Right lung (tissue), 10 donors: ENCODE results near the gene TMEM17. TPM values are rescaled to one million over a fixed set of nuclear protein-coding genes. Genes with fewer than 3 reads are reported as not detected.
"Not testable (repeated sequence)": the region's sequence is repeated elsewhere in the genome, so short reads cannot be mapped to it uniquely, and the experiment has no call there.

ENCODE experiments used
- DNase-seq, 2 donors: peaks; one replicate each; pipeline ENCODE4 v3.0.0-alpha.2; 2013
- long read RNA-seq, 8 donors: transcript quantifications; one replicate each; lab custom pipeline, GENCODE V29; 2026
- polyA plus RNA-seq, 5 donors: library from polyadenylated mRNA; unstranded; fragments of 120-200 nt; gene quantifications; one replicate each; pipeline versions ENCODE4 v1.2.1 to v1.2.3, GENCODE V29; 2013; ENCODE audit warnings: inconsistent platforms in 1 of 5, low replicate concordance in 1 of 5; ENCODE audit not compliant: insufficient read length in 5 of 5, insufficient read depth in 1 of 5

Gene TMEM17, protein sequence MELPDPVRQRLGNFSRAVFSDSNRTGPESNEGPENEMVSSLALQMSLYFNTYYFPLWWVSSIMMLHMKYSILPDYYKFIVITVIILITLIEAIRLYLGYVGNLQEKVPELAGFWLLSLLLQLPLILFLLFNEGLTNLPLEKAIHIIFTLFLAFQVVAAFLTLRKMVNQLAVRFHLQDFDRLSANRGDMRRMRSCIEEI
- 1 to 10 TPM; 4.2 to 5.0 (median 4.9) TPM for polyA plus RNA-seq
- long read RNA-seq, donor 1, partial matches to known transcripts: 0 of 4 reads
- long read RNA-seq, donor 1, other reads (novel, unspliced or antisense): 0 of 4 reads
- long read RNA-seq, donor 2, partial matches to known transcripts: 0 of 1 reads
- long read RNA-seq, donor 2, other reads (novel, unspliced or antisense): 0 of 1 reads
- long read RNA-seq, donor 3, partial matches to known transcripts: 0 of 3 reads
- long read RNA-seq, donor 3, other reads (novel, unspliced or antisense): 0 of 3 reads
- long read RNA-seq, donor 4, partial matches to known transcripts: 0 of 3 reads
- long read RNA-seq, donor 4, other reads (novel, unspliced or antisense): 0 of 3 reads
- long read RNA-seq, donor 5, transcript TMEM17-201 (4 exons, 1,797 nt): major isoform, 6 of 7 reads
- long read RNA-seq, donor 5, partial matches to known transcripts: 0 of 7 reads
- long read RNA-seq, donor 5, other reads (novel, unspliced or antisense): 0 of 7 reads
- long read RNA-seq, donor 6, partial matches to known transcripts: 0 of 5 reads
- long read RNA-seq, donor 6, other reads (novel, unspliced or antisense): 0 of 5 reads
- long read RNA-seq, donor 7, partial matches to known transcripts: 0 of 2 reads
- long read RNA-seq, donor 7, other reads (novel, unspliced or antisense): 0 of 2 reads
- long read RNA-seq, donor 8, partial matches to known transcripts: 0 of 1 reads
- long read RNA-seq, donor 8, other reads (novel, unspliced or antisense): 0 of 1 reads

DNA sequence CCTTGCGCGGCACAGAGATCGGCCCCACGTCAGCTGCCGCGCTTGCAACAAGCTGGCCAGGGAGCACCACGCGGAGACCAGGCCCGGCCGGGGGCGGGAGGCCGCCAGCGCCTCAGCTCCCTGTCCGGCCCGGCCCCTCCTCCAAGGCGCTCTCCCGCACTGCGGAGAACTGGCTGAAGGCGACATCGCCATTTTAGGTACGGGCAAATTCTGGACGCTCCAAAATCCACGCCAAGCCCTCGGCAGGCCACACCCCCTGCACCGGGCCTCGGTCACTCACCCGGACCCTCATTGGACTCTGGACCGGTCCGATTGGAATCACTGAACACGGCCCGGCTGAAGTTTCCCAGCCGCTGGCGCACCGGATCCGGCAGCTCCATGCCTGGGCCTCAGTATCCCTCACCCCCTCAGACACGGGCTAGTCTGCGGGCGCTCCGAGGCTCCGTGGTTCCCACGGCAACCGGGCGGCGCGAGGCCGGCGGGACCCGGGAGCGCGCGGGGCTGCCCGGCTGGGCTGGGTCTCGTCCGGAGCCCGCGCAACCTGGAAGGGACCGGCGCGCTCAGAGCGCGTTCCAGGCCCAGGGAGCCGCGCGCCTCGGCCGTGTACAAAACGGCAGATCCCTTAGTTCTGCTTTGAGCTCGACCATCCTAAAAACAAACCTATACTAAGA lies at the start of gene TMEM17:
Gene TMEM17, minus strand, starts transcription at position 446 of the 671 bp plus-strand sequence. Its CDS starts 66 bp downstream, at position 380.
- peak; percentile 93 to 94 for DNase-seq

DNA sequence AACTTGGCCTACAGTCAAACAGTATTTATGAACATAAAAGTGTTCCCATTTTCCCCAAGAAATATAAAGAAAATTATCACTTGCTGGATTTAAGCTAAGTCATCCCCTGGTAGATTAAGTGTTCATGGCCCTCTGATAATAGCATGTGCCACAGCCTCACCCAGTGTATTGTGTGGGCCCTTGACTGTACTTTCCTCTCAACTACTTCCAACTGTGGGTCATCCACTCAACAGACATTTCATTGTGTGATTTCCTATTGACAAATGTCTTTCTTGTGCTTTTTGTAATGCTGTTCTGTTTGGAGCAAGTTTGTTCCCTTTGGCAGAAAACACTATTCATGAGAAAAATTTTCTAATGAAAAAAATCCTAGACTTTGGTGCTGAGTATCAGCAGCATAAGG lies 48.4 kb upstream of the TMEM17 start:
- DNase-seq: no peak

DNA sequence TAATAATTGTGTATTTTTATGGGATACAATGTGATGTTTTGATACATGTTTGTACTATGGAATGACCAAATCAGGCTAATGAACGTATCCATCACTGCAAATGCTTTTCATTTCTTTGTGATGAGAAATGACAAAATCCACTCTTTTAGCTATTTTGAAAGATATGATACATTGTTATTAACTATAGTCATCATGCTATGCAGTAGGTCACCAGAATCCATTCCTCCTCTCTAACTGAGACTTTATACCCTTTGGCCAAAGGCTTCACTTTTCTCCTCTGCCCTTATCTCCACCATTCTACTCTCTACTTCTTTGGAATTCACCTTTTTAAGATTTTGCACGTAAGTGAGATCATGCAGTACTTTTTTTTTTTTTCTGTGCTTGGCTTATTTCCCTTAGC lies 44.5 kb upstream of the TMEM17 start:
- DNase-seq: no peak

DNA sequence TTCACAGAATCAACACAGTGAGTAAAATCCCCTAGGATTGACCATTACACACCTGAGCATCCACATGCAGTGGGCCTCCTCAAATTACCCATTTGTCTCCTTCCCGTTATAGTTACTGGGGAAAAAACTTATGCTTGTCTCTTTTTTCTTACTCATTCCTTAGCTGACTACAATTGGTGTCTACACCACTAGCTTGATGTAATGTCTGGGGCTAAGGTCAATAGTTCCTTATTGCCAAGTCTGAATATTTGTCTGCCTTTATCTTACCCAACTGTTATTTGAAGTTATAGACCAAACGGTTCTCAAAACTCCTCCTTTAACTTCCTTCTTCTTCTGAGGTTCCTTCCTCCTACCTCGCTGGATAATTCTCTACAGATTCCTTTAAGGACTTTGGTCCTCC lies 41.9 kb upstream of the TMEM17 start:
- no peak for DNase-seq

DNA sequence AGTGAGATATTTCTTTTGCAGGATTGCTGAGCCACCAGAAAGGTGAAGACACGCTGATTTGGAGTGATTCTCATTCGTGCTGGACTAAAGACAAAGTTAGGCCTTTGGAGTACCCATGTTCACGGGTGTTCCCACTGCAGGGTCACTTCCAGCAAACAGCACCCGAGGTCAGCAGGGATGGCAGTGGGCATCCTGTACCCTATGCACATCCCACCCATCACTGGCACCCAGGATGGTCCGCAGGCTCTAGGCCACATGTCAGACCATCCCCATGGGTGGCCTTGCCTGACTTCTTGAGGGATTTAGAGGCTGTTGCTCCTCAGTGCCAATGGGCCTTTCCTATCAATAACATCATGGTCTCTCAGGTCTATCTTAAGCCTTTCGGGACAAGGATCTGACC lies 39.3 kb upstream of the TMEM17 start:
- DNase-seq: no peak

DNA sequence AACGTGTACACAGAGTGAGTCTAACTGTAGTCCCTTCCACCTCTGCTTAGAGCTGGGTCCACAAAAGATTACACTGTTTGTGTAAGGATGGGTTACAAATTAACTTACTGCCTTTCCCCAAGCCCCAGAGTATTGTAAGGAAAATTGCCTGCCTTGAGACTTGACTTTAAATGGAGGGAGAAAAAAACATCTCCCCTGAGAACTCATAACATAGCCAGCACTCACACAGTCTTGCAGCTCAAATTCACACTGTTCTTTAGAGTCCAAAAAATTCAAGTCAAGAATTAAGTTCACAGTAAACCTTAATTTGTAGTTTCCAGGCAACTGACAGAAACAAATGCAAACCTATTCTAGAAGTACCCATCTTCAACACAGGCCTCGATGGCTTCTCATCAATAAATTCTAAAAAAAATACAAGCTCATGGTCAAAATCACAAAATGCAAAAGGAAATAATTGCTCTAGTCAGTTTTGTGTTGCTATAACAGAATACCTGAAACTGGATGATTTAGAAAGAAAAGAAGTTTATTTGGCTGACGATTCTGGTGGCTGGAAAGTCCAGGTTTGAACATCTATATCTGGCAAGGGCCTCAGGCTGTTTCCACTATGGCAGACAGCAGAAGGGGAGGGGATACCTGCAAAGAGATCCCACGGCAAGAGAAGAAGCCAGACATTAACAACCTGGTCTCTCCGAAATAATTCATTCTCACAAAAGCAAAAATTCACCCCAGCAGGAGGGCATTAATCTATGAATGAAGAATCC lies 34.6 kb upstream of the TMEM17 start:
- DNase-seq: no peak

DNA sequence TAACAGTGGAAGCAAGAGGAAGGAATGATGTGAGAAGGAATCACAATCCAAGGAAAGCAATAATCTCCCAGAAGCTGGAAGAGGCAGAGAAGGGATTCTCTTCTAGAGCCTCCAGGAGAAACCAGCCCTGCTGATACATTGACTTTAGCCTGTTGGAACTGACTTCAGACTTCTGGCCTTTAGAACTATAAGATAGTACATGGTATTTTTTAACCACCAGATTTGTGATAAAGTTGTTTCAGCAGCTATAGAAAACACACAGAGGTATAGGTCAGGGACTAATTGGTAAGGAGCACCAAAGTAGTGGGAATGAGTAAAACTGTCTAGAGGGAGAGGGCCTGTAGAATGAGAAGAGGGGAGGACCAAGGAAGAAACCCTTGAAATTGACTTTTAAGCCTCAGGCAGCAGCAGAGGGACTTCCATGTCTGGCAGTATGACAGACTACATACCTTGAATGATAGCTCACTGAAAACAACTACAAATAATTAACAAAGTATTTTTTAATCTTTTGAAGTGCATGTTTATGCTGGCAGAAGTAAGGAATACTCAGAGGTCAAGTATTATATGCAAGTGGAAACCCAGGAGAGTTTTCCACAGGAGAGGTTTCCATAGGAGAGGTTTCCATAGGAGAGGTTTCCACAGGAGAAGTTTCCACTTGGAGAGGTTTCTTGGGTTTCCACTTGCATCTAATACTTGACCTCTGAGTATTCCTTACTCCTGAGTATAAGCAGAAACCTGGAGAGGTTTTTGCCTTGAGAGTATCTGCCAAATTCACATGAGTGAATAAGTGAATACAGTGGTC lies 33.8 kb upstream of the TMEM17 start:
- DNase-seq: no peak

DNA sequence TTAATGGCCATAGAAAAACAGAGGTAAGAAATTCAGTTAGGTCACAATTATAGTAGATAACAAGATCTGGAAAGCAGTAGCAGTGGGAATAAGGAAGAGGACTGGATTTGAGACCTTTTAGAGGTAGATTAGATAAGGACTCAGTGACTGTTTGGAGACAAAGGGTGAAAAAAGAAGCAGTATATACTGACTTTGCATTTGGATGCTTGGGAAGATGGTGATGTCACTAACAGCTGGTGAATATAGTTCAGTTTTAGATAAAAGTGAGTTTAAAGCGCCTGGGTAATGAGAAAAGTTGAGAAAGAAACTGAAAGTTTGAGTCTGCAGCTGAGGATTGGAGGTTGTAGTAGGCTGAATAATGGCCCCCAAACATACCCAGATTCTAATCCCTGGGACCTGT lies 32.8 kb upstream of the TMEM17 start:
- DNase-seq: no peak

DNA sequence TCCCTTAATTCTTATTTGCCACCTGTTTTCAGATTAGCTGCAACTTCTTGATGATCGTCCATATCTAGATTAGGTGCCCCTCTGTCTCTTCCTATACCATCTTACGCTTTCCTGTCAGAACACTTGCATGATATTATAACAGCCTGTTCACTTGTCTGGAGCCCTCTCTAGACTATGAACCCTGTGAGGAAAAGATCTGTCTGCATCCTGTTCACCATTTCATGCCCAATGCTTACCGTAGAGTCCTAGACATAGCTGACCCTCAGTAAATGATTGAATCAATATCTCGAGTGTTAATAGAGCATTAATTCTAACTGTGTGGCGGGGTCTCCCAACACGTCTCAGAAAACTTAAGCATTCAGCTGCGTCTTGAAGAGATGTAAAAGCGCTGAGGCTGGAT lies 31.8 kb upstream of the TMEM17 start:
- DNase-seq: no peak

DNA sequence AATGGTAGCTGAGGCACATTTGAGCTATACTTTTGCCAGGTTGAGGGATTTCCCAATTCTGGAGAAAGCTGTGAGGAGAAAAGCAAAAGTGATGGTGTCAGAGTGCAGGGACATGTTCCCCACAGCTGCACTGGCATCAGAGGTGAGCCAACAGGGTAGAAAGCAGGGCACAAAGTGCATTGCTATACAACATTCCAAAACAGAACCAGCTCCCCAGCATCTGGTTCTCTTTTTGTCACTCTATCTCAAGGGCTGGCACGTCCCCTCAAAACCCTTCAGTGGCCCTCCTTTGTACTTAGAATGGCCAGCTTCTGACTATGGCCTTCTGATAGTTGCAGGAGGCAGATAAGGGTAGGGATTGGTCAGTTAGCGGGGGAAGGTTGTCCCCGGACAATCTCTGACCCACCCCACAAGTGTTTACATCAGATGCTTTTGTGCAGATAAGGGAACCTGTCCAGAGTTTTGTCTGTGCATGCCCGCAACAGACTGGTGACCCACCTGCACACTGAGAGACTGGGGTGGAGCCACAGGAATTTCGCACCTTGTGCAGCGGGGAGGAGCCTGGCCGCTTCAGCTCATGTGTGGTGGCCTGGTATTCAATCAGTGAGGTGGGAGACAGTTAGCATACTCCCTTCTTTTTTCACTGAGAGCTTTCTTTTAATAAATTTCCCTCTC lies 31.0 kb upstream of the TMEM17 start:
- no peak for DNase-seq

DNA sequence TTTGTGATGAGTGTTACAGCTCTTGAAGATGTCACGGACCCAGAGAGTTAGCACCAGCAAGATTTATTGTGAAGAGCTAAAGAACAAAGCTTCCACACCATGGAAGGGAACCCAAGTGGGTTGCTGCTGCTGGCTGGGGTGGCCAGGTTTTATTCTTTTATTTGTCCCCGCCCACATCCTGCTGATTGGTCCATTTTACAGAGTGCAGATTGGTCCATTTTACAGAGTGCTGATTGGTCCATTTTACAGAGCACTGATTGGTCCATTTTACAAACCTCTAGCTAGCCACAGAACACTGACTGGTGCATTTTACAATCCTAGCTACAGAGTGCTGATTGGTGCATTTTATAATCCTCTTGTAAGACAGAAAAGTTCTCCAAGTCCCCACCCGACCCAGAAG lies 29.5 kb upstream of the TMEM17 start:
- DNase-seq: not testable (repeated sequence)

DNA sequence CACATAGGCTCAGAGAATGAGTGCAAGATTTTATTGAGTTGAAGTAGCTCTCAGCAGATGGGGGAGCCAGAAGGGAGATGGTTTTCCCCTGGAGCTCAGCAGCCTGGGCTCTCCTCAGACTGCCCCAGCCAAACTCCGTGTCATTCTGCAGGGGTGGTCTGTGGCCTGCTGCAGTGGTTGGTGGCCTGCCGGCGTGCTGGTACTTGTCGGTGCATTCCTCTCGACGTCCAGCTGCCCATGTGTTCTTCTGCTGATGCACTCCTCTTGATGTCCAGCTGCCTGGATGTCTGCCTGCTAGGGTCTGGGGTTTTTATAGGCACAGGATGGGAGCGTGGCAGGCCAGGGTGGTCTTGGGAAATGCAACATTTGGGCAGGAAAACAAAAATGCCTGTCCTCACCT lies 25.6 kb upstream of the TMEM17 start:
- no peak for DNase-seq

DNA sequence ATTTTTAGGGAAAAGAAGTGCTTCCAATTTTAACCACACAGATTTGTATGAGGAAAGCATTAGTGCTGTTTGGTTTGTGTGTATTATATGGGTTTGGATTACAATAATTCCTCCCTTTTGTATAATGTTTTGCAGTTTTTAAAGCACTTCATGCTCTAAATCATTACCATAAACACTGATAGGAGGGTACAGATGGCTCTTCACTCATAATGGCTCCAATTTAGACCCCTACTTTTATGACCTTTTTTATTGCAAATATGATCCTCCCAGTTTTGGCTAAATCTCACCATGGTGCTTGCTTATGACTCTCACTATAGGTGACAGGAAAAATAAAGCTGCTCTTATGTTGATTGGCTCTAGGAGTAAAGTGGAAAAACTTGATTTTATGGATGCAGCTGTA lies 23.8 kb upstream of the TMEM17 start:
- DNase-seq: no peak

DNA sequence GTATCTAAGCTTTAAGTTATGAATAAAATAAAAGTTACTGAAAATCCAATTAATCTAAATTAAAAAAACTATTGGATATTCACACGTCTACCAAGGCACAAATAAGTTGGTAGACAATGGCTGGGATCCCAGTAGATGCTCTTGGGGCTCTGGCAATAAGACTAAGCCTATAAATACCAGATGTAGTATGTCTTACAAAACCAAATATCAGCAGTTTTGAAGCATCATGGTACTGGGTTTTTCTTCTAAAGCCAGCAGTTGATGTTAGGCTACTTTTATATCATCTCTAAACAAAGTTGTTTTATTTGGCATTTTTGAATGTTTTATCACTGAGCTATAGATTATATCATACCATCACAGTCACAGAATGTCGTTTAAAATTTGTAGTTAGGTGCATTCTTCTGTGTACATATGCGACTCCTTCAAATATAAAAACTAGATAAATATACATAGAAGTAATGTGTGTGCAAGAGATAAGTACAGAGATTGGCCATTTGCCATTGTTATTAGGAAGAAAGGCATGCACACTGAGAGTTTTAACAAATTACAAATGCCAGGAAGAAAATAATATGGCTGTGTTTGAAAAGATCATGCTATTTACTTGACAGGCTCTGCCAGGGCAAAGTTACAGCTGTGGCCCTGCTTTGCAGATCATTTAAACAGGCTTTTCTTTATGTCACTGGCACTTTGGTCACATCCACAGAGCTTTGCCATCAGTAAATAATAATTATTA lies 21.6 kb upstream of the TMEM17 start:
- DNase-seq: peak; percentile 31

DNA sequence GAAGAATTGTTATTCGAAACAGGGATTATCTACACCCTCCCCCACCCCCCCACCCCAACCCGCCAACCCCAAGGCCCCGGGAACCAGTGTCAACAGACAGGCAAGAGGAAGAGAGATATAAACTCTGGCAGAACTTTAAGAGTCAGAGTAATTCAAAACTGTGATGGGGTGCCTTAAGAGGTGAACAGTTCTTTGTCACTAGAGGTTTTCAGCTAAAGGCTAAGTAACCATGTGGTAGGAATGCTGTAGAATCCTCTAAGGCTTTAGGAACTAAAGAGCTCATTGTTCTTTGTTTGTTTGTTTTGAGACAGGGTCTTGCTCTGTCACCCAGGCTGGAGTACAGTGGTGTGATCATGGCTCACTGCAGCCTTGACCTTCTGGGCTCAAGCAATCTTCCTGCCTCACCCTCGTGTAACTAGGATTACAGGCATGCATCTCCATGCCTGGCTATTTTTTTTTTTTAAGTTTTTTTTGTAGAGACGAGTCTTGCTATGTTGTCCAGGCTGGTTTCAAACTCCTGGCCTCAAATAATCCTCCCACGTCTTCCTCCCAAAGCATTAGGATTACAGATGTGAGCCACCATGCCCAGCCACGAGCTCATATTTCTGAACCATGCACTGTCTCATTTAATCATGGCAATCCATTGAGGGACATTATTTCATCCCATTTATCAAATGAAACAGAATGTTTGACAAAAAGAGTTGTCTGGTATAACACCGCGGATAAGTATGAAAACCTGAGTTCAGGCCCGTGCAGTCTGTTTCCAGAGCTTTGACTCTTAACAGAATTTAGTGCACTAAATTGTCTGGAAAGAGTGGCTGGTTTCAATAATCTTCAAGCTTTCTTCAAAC lies 20.8 kb upstream of the TMEM17 start:
- no peak for DNase-seq

DNA sequence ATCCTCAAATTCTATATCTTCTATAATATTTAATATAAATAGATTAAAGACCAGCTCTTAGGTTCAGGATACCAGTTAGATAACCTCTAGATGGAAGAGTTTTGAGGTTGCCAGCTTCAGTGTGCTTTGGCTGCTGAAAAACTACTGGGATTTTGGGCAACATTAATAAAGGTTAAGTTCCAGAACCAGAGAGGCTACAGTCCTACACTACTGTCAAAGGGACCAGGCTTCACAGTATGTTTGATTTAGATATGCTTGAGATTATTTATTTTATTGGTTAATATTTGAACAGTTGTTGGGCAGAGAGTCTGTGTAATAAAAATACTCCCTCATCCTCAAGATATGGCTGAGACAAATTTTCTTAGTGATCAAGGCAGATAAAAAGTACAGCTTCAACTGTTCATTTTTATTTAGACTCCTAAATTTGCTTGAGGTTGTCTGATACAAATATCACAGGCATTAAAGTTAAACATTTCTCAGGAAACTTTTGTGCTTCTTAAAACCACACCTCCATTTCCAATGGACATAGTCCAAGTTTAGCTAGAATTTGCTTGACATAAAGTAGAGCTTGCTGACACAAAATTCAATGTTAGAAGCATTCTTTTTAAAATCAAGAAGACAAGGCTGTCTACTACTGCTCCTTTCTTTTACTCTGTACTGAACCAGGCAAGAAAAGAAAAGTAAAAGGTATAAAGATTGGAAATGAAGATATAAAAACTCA lies 19.7 kb upstream of the TMEM17 start:
- DNase-seq: no peak

DNA sequence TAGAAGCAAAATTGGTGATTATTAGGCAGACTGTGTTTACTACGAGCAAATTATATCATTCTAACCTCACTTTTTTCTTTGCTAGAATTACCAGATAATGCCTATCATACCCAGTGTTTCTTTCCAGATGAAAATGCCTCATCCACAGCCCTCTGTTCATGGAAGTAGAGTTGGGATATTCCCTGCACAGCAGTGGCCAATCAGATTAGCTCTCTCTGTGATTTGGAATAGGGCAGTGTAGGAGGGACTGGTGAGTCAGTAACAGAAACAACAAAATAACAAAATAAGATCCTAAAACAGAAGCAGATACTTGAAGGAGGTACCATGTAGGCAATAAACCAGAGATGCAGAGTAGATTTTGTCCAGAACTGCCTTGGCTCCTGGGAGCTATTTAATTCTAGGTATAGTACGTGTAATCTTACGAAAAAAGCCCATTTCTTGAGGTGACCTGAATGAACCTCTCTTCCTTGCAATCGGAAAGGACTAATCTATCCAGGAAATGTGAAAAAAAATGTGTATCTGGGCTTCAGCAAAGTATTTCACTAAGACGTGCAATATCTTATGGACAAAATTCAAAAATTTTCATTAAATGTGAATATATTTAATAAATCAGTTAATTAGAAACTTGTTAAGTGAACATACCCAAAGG lies 18.4 kb upstream of the TMEM17 start:
- DNase-seq: no peak
